GM23338 (cell line): Measurements from ENCODE around the gene TRABD. TPM values are rescaled to one million over a fixed set of nuclear protein-coding genes. Genes with fewer than 3 reads are reported as not detected.

ENCODE experiments used
- ATAC-seq: fragments of 200-7000 bp; cut with Tn5 transposase; 3 replicates; pipeline ENCODE4 v1.9.1; 2020
- DNase-seq: peaks from one replicate; pipeline ENCODE4 v3.0.0-alpha.2; 2015; ENCODE audit warnings: low spot score
- H2AFZ ChIP-seq: fragments of 200-600 bp; sonication (generic); 2 replicates; pipeline ENCODE4 v1.8.0; 2016; ENCODE audit warnings: antibody characterized with exemption, mild to moderate bottlenecking, moderate library complexity
- H3F3A ChIP-seq: fragments of 200-600 bp; sonication (generic); replicated peaks from 2 replicates; pipeline ENCODE4 v1.8.0; 2017; ENCODE audit warnings: antibody characterized with exemption, mixed run types, low read depth
- H3K27ac ChIP-seq: fragments of 200-600 bp; sonication (generic); 2 replicates; pipeline ENCODE4 v1.6.1; 2016; ENCODE audit warnings: low read depth
- H3K27me3 ChIP-seq: fragments of 200-600 bp; sonication (generic); 2 replicates; pipeline ENCODE4 v1.8.0; 2016; ENCODE audit warnings: mild to moderate bottlenecking, mixed run types, moderate library complexity; ENCODE audit not compliant: insufficient read depth
- H3K36me3 ChIP-seq: fragments of 200-600 bp; sonication (generic); 2 replicates; pipeline ENCODE4 v1.8.0; 2016; ENCODE audit warnings: mild to moderate bottlenecking; ENCODE audit not compliant: insufficient read depth
- H3K4me1 ChIP-seq: fragments of 200-600 bp; sonication (generic); 2 replicates; pipeline ENCODE4 v1.8.0; 2016; ENCODE audit warnings: mild to moderate bottlenecking, moderate library complexity; ENCODE audit not compliant: insufficient read depth
- H3K4me2 ChIP-seq: fragments of 200-600 bp; sonication (generic); 2 replicates; pipeline ENCODE4 v1.7.1; 2017; ENCODE audit warnings: mixed run types
- H3K4me3 ChIP-seq: fragments of 200-600 bp; sonication (generic); 2 replicates; pipeline ENCODE4 v1.6.1; 2016; ENCODE audit warnings: mixed run types
- H3K79me2 ChIP-seq: fragments of 200-600 bp; sonication (generic); replicated peaks from 2 replicates; pipeline ENCODE4 v1.8.0; 2017; ENCODE audit warnings: mild to moderate bottlenecking; ENCODE audit not compliant: insufficient read depth
- H3K9me2 ChIP-seq: fragments of 200-600 bp; sonication (generic); 2 replicates; pipeline ENCODE4 v1.8.0; 2017; ENCODE audit not compliant: insufficient read depth
- H4K20me1 ChIP-seq: fragments of 200-600 bp; sonication (generic); replicated peaks from 2 replicates; pipeline ENCODE4 v1.8.0; 2017; ENCODE audit warnings: mild to moderate bottlenecking; ENCODE audit not compliant: insufficient read depth
- H3K27ac Mint-ChIP-seq: 2 replicates; pipeline ENCODE4 v1.8.0; 2020; ENCODE audit warnings: inconsistent platforms, mild to moderate bottlenecking, moderate library complexity, mixed read lengths
- H3K27me3 Mint-ChIP-seq: 3 replicates; pipeline ENCODE4 v1.8.0; 2022; ENCODE audit warnings: low read depth, mild to moderate bottlenecking, moderate library complexity, mixed read lengths, inconsistent platforms; ENCODE audit not compliant: insufficient read depth, poor library complexity
- H3K36me3 Mint-ChIP-seq: 3 replicates; pipeline ENCODE4 v1.8.0; 2021; ENCODE audit warnings: low read depth, mild to moderate bottlenecking, inconsistent platforms, moderate library complexity, mixed read lengths
- H3K4me1 Mint-ChIP-seq: 3 replicates; pipeline ENCODE4 v1.8.0; 2020; ENCODE audit warnings: mild to moderate bottlenecking, inconsistent platforms, mixed read lengths
- H3K4me3 Mint-ChIP-seq: 3 replicates; pipeline ENCODE4 v1.8.0; 2021; ENCODE audit warnings: moderate library complexity, mild to moderate bottlenecking, inconsistent platforms, mixed read lengths
- H3K9me3 Mint-ChIP-seq: 3 replicates; pipeline ENCODE4 v1.8.0; 2020; ENCODE audit warnings: moderate library complexity, mild to moderate bottlenecking, inconsistent platforms, mixed read lengths
- CREB1 ChIP-seq: fragments of 250-450 bp; sonication (Bioruptor Pico); IDR thresholded peaks from 2 replicates; pipeline ENCODE4 v1.5.0; 2020; ENCODE audit warnings: low read depth, mild to moderate bottlenecking, moderate library complexity
- ETS1 ChIP-seq: IDR thresholded peaks from 2 replicates; pipeline ENCODE4 v1.6.1; 2016; ENCODE audit warnings: antibody characterized with exemption
- EZH2 ChIP-seq: fragments of 200-600 bp; sonication (generic); IDR thresholded peaks from one replicate; pipeline ENCODE4 v1.8.0; 2017; ENCODE audit warnings: antibody characterized with exemption, mild to moderate bottlenecking, low read depth; ENCODE audit not compliant: unreplicated experiment
- EZH2phosphoT487 ChIP-seq: fragments of 200-600 bp; sonication (generic); IDR thresholded peaks from one replicate; pipeline ENCODE4 v1.8.1; 2018; ENCODE audit warnings: antibody characterized with exemption; ENCODE audit not compliant: unreplicated experiment
- JUNB ChIP-seq: IDR thresholded peaks from one replicate; pipeline ENCODE4 v1.6.1; 2016; ENCODE audit warnings: antibody characterized with exemption; ENCODE audit not compliant: unreplicated experiment
- REST ChIP-seq: IDR thresholded peaks from one replicate; pipeline ENCODE4 v1.6.1; 2018; ENCODE audit warnings: antibody characterized with exemption; ENCODE audit not compliant: unreplicated experiment
- STAT1 ChIP-seq: IDR thresholded peaks from one replicate; pipeline ENCODE4 v1.6.1; 2016; ENCODE audit warnings: antibody characterized with exemption; ENCODE audit not compliant: unreplicated experiment
- ZNF331 ChIP-seq: fragments of 250-450 bp; sonication (Bioruptor Pico); IDR thresholded peaks from 2 replicates; pipeline ENCODE4 v1.5.0; 2020; ENCODE audit warnings: low read depth, mild to moderate bottlenecking, moderate library complexity
- ZNF462 ChIP-seq: fragments of 250-450 bp; sonication (Bioruptor Pico); IDR thresholded peaks from 2 replicates; pipeline ENCODE4 v1.5.0; 2020; ENCODE audit warnings: mild to moderate bottlenecking, moderate library complexity
- polyA plus RNA-seq: library from polyadenylated mRNA; unstranded; fragments of >200 nt; fragmentation: Nextera tagmentation; extraction: Ambion mirVana; gene quantifications from 2 replicates; pipeline ENCODE4 v1.2.1, GENCODE V29; 2016
- total RNA-seq: library from RNA; depleted of rRNA; stranded (reverse); fragments of >200 nt; shearing (Covaris generic); gene quantifications from 2 replicates; pipeline ENCODE4 v1.2.3, GENCODE V29; 2014

Gene TRABD
- total and polyA plus RNA-seq, 2 experiments from 2014 or later, result 44.1 to 66.1 TPM

- no peaks in the 10 kb centered on the region for H3K9me2 ChIP-seq
- no peaks in the 10 kb centered on the region for H4K20me1 ChIP-seq
- peak overlapping the region; percentile 51; the same call in 1 of the 2 replicates for H3K4me2 ChIP-seq
- Mint-ChIP-seq H3K4me1 (peaks cover 2% of the 10 kb centered on the region; the same call in 1 of the 3 replicates), H3K9me3 (no peaks in the 10 kb centered on the region), H3K36me3 (peaks cover 4% of the 10 kb centered on the region; the same call in 1 of the 3 replicates), H3K4me3 (no peak overlapping the region; the same call in 2 of the 3 replicates), H3K27me3 (peaks cover 13% of the 10 kb centered on the region), H3K27ac (no peak overlapping the region)
- H3K4me1 ChIP-seq, result no peaks in the 10 kb centered on the region
- DNase-seq (peak; percentile 56), ATAC-seq (peak; percentile 39)
- no peak overlapping the region for H2AFZ ChIP-seq
- no peaks in the 10 kb centered on the region for H3K27me3 ChIP-seq
- no peaks in the 10 kb centered on the region for H3F3A ChIP-seq
- H3K36me3 ChIP-seq, result no peaks in the 10 kb centered on the region
- peak overlapping the region; percentile 26; the same call in 1 of the 2 replicates for H3K4me3 ChIP-seq
- H3K27ac ChIP-seq, result no peak overlapping the region
- no peaks in the 10 kb centered on the region for H3K79me2 ChIP-seq
- TF ChIP-seq CREB1 (CRISPR knock-in tag) (no peak), ZNF331 (CRISPR knock-in tag) (no peak), ETS1 (no peak), EZH2phosphoT487 (no peak), ZNF462 (no peak), STAT1 (no peak), EZH2 (no peak), JUNB (no peak), REST (no peak)
Measured at GRCh38 chr22:50177537-50178470, 7.9 kb upstream of the TRABD start.
